Adrenal gland (tissue), 5 donors: Measurements from ENCODE around the gene PAQR4.

Source experiments
- POLR2A ChIP-seq, 2 donors: fragments of 450-650 bp; IDR thresholded peaks; one replicate each; pipeline ENCODE4 v1.6.1; 2017; ENCODE audit warnings: antibody characterized with exemption in 2 of 2, mild to moderate bottlenecking in 2 of 2, moderate library complexity in 1 of 2
- TF ChIP-seq, protein P1 (sequence below), 6 experiments: fragments of 450-650 bp in 4 of 6; fragments of 200-600 bp in 2 of 6; sonication (generic) in 1 of 6; IDR thresholded peaks; 1 replicate in 5 of 6; 2 replicates in 1 of 6; pipeline versions ENCODE4 v1.5.1 to v1.8.0; 2016 to 2021; ENCODE audit warnings: antibody characterized with exemption in 6 of 6, mild to moderate bottlenecking in 2 of 6, moderate library complexity in 1 of 6
- donor health status: DM: no; HTN: no; CAD: no.

DNA sequence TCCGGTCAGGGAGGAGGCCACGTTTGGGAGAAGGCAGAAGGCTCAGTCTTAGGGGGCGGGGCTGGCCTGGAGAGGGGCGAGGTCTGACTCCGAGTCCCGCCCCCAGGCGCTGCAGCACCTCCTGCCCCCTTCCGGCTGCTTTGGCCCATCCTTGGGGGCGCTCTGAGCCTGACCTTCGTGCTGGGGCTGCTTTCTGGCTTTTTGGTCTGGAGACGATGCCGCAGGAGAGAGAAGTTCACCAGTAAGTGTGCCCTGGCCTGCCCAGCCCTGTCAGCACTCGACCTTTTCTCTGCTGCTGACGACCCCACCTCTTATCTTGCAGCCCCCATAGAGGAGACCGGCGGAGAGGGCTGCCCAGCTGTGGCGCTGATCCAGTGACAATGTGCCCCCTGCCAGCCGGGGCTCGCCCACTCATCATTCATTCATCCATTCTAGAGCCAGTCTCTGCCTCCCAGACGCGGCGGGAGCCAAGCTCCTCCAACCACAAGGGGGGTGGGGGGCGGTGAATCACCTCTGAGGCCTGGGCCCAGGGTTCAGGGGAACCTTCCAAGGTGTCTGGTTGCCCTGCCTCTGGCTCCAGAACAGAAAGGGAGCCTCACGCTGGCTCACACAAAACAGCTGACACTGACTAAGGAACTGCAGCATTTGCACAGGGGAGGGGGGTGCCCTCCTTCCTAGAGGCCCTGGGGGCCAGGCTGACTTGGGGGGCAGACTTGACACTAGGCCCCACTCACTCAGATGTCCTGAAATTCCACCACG, 52.5 kb downstream of the PAQR4 start:
- TF ChIP-seq POLR2A (IDR thresholded peaks at IDR 0.05), result no peak
- TF ChIP-seq, protein P1, sequence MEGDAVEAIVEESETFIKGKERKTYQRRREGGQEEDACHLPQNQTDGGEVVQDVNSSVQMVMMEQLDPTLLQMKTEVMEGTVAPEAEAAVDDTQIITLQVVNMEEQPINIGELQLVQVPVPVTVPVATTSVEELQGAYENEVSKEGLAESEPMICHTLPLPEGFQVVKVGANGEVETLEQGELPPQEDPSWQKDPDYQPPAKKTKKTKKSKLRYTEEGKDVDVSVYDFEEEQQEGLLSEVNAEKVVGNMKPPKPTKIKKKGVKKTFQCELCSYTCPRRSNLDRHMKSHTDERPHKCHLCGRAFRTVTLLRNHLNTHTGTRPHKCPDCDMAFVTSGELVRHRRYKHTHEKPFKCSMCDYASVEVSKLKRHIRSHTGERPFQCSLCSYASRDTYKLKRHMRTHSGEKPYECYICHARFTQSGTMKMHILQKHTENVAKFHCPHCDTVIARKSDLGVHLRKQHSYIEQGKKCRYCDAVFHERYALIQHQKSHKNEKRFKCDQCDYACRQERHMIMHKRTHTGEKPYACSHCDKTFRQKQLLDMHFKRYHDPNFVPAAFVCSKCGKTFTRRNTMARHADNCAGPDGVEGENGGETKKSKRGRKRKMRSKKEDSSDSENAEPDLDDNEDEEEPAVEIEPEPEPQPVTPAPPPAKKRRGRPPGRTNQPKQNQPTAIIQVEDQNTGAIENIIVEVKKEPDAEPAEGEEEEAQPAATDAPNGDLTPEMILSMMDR (IDR thresholded peaks at IDR 0.05), result peak in 4 of 6 experiments; percentile 12 to 20 (median 16)
